Liver (tissue), 3 donors: ENCODE results near the gene COMMD3.

Experiments
- RAD21 ChIP-seq, 2 donors: IDR thresholded peaks; 2 replicates each; pipeline ENCODE4 v1.6.1; 2016; ENCODE audit warnings: antibody characterized with exemption in 2 of 2, mild to moderate bottlenecking in 2 of 2
- RXRA ChIP-seq, 2 donors: IDR thresholded peaks; 2 replicates each; pipeline ENCODE4 v1.6.1; 2017 to 2018; ENCODE audit warnings: antibody characterized with exemption in 2 of 2, mild to moderate bottlenecking in 1 of 2
- SP1 ChIP-seq: IDR thresholded peaks from 2 replicates; pipeline ENCODE4 v1.6.1; 2018; ENCODE audit warnings: antibody characterized with exemption, mild to moderate bottlenecking
- TAF1 ChIP-seq: conservative IDR thresholded peaks from 2 replicates; pipeline ENCODE4 v1.6.1; 2016; ENCODE audit warnings: antibody characterized with exemption, mild to moderate bottlenecking
- TF ChIP-seq, protein P1 (sequence below): fragments of 150-350 bp; IDR thresholded peaks from 2 replicates; pipeline ENCODE4 v1.5.1; 2017; ENCODE audit warnings: improper control_type of control experiment, low read depth, low read length; ENCODE audit not compliant: missing input control
- TF ChIP-seq, protein P2 (sequence below): IDR thresholded peaks from 2 replicates; pipeline ENCODE4 v1.6.1; 2016; ENCODE audit warnings: antibody characterized with exemption
- donor health status: healthy.
- donor health status: healthy.

DNA sequence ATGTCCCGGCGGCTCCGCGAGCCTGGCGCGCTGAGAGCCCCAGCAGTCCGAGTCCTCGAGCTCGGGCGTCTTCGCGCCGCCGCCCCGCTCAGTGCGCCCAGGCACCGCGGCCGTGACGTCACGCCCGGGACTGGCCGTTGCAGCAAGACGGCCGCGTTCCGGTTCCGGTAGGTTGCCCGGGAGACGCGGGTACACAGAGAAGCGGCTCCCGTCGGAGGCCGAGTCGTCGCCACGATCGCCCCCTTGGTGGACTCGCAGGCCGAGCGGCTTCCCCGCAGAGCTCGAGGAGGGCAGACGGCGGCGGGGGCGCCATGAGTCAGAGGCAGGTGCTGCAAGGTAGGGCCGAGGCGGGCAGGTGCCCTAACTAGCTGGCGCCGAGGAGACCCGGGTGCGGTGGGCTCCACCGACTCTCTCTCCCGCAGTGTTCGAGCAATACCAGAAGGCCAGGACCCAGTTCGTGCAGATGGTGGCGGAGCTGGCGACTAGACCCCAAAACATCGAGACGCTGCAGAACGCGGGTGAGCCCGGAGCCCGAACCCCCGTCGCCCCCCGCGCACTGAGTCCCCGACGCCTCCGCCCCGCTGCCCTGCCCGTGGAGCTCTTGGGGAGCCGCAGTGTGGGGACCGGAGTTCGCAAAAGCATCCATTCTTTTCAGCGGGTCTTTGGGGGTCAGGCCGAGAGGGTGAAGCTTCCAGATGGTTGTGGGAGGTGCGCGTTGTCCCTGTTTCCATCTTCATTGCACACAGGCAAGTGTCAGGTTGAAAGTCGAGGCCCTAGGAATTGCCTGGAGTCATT is 29.3 kb downstream of the COMMD3 start, which contains the start of gene SPAG6:
- TF ChIP-seq, protein P1, sequence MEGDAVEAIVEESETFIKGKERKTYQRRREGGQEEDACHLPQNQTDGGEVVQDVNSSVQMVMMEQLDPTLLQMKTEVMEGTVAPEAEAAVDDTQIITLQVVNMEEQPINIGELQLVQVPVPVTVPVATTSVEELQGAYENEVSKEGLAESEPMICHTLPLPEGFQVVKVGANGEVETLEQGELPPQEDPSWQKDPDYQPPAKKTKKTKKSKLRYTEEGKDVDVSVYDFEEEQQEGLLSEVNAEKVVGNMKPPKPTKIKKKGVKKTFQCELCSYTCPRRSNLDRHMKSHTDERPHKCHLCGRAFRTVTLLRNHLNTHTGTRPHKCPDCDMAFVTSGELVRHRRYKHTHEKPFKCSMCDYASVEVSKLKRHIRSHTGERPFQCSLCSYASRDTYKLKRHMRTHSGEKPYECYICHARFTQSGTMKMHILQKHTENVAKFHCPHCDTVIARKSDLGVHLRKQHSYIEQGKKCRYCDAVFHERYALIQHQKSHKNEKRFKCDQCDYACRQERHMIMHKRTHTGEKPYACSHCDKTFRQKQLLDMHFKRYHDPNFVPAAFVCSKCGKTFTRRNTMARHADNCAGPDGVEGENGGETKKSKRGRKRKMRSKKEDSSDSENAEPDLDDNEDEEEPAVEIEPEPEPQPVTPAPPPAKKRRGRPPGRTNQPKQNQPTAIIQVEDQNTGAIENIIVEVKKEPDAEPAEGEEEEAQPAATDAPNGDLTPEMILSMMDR = no peak
- no peak for TF ChIP-seq TAF1
- TF ChIP-seq RAD21 (IDR thresholded peaks at IDR 0.05) = no peak
- TF ChIP-seq SP1 = no peak
- no peak for TF ChIP-seq RXRA (IDR thresholded peaks at IDR 0.05)
- TF ChIP-seq, protein P2, sequence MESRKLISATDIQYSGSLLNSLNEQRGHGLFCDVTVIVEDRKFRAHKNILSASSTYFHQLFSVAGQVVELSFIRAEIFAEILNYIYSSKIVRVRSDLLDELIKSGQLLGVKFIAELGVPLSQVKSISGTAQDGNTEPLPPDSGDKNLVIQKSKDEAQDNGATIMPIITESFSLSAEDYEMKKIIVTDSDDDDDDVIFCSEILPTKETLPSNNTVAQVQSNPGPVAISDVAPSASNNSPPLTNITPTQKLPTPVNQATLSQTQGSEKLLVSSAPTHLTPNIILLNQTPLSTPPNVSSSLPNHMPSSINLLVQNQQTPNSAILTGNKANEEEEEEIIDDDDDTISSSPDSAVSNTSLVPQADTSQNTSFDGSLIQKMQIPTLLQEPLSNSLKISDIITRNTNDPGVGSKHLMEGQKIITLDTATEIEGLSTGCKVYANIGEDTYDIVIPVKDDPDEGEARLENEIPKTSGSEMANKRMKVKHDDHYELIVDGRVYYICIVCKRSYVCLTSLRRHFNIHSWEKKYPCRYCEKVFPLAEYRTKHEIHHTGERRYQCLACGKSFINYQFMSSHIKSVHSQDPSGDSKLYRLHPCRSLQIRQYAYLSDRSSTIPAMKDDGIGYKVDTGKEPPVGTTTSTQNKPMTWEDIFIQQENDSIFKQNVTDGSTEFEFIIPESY = no peak
